ENCODE measurements around the gene PRKAR2A. TPM values are rescaled to one million over a fixed set of nuclear protein-coding genes. Genes with fewer than 3 reads are reported as not detected.

Gene PRKAR2A
- total RNA-seq: 66.5 to 75.5 TPM (median 73.3 TPM) in 3 replicates
- long read RNA-seq, full-length matches to known transcripts: 12 of 31 reads
- long read RNA-seq, partial matches to known transcripts: 0 of 31 reads
- long read RNA-seq, other reads (novel, unspliced or antisense): 19 of 31 reads

DNA sequence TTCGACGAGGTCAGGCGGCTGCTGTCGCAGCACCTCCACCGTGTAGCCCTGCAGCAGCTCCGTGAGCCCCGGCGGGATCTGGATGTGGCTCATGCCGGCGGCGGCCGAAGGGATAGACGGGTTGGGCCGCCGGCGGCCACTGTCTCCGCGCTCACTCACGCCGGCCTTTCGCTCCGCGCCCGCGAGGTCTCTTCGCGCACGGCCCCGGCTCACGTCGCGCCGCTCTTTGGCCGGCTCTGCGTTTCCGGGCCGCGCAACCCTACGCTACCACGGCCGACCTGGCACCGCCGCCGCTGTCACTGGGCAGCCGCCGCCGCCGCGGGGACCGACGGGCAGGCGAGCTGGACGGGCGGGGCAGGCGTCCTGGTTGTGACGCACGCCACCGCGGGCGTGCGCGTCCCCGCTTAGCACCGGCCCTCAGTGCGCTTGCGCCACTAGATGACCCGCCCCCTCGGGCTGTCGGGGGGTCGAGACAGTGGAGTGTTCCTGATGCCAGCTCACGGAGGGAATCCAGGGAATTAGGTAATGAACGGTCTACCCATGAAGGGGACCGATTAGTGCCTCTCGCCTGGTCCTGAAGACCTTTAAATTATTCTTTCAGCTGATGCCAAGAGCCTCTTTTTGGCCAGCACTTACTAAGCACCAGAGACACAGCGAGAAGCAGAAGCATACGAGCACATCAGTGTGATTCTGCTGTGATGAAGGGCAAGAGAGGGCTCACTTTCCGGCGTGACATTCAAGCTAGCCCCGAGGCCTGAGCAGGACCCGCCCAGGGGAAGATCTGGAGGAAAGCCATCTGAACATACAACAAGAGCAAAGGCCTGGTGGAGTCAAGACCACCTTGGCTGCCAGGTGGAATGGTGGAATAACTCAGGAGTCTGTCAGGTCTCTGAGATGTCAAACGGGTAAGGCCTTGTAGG lies at the start of gene PRKAR2A:
TSS of gene PRKAR2A (minus strand) at position 371 of the 920 bp plus-strand sequence. CDS start at position 93, 278 bp downstream.
- Mint-ChIP-seq H3K36me3 (ENCODE audit: low read depth) (peaks cover 2% of the 10 kb centered on the region), H3K4me3 (ENCODE audit: unreplicated experiment) (peak within 1 kb of the TSS; percentile 85), H3K27me3 (ENCODE audit: low read depth) (no peaks in the 10 kb centered on the region), H3K9me3 (ENCODE audit: low read depth) (no peaks in the 10 kb centered on the region), H3K27ac (ENCODE audit: unreplicated experiment) (peak within 1 kb of the TSS; percentile 89), H3K4me1 (ENCODE audit: low read depth) (peaks cover 29% of the 10 kb centered on the region)
- DNase-seq (ENCODE audit: low spot score): peak; percentile 93
- TF ChIP-seq, protein P1, sequence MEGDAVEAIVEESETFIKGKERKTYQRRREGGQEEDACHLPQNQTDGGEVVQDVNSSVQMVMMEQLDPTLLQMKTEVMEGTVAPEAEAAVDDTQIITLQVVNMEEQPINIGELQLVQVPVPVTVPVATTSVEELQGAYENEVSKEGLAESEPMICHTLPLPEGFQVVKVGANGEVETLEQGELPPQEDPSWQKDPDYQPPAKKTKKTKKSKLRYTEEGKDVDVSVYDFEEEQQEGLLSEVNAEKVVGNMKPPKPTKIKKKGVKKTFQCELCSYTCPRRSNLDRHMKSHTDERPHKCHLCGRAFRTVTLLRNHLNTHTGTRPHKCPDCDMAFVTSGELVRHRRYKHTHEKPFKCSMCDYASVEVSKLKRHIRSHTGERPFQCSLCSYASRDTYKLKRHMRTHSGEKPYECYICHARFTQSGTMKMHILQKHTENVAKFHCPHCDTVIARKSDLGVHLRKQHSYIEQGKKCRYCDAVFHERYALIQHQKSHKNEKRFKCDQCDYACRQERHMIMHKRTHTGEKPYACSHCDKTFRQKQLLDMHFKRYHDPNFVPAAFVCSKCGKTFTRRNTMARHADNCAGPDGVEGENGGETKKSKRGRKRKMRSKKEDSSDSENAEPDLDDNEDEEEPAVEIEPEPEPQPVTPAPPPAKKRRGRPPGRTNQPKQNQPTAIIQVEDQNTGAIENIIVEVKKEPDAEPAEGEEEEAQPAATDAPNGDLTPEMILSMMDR (IDR thresholded peaks at IDR 0.05): no peak

GRCh38 chr3:48896936-48897335 lies 49.3 kb upstream of the PRKAR2A start:
- H3K36me3 Mint-ChIP-seq (ENCODE audit: low read depth): peaks cover 3% of the 10 kb centered on the region

GRCh38 chr3:48894516-48894915 lies 46.8 kb upstream of the PRKAR2A start:
- Mint-ChIP-seq H3K27me3 (ENCODE audit: low read depth) (no peaks in the 10 kb centered on the region), H3K27ac (ENCODE audit: unreplicated experiment) (no peak overlapping the region), H3K4me1 (ENCODE audit: low read depth) (peaks cover 23% of the 10 kb centered on the region), H3K36me3 (ENCODE audit: low read depth) (peaks cover 8% of the 10 kb centered on the region), H3K9me3 (ENCODE audit: low read depth) (no peaks in the 10 kb centered on the region), H3K4me3 (ENCODE audit: unreplicated experiment) (no peak overlapping the region)
- DNase-seq (ENCODE audit: low spot score): no peak
- TF ChIP-seq, protein P1 (IDR thresholded peaks at IDR 0.05): no peak

More at GRCh38 chr3:48896936-48897335, 49.3 kb upstream of the PRKAR2A start:
- H3K9me3 Mint-ChIP-seq (ENCODE audit: low read depth): no peaks in the 10 kb centered on the region
- TF ChIP-seq, protein P1 (IDR thresholded peaks at IDR 0.05): no peak
- no peaks in the 10 kb centered on the region for H3K27me3 Mint-ChIP-seq (ENCODE audit: low read depth)
- H3K4me1 Mint-ChIP-seq (ENCODE audit: low read depth): peaks cover 23% of the 10 kb centered on the region
- H3K4me3 Mint-ChIP-seq (ENCODE audit: unreplicated experiment): peak overlapping the region; percentile 1
- H3K27ac Mint-ChIP-seq (ENCODE audit: unreplicated experiment): peak overlapping the region; percentile 79
- DNase-seq (ENCODE audit: low spot score): no peak

DNA sequence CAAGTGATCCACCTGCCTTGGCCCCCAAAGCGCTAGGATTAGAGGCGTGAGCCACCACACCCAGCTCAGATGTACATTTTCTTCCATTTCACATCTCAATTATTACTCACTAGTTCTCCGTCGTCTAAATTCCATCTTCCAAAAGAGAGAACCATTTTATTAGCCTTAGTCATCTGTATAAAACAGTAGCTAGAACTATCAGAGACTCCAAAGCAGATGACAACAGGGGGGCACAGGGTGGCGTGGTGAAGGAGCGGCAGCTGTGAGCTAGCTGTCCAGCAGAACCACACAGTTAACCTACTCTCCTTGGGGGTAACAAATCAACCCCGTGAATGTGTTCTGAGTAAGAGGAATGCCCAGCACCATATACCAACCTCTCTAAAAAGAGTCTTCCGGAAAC lies 43.9 kb upstream of the PRKAR2A start:
- Mint-ChIP-seq H3K36me3 (ENCODE audit: low read depth) (peaks cover 7% of the 10 kb centered on the region), H3K27ac (ENCODE audit: unreplicated experiment) (no peak overlapping the region), H3K4me3 (ENCODE audit: unreplicated experiment) (no peak overlapping the region), H3K9me3 (ENCODE audit: low read depth) (no peaks in the 10 kb centered on the region), H3K4me1 (ENCODE audit: low read depth) (peaks cover under 1% of the 10 kb centered on the region), H3K27me3 (ENCODE audit: low read depth) (no peaks in the 10 kb centered on the region)
- DNase-seq (ENCODE audit: low spot score): no peak
- TF ChIP-seq, protein P1 (IDR thresholded peaks at IDR 0.05): no peak

DNA sequence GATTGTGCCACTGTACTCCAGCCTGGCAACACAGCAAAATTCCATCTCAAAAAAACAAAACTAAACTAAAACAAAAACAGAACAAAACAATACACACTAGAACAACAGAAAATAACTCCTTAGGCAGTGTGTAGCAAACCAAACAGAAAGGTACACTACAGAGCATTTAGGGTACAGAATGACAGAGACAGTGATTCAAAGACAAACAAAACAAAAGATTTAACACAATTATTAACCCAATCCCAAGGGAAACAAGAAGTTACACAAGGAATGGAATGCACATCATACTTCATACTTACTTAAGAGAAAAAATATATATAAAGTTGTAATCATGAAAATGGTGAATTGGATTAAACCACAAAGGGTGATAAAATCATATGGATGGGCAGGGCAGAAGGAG lies 38.1 kb upstream of the PRKAR2A start:
- Mint-ChIP-seq H3K9me3 (ENCODE audit: low read depth) (no peaks in the 10 kb centered on the region), H3K27ac (ENCODE audit: unreplicated experiment) (no peak overlapping the region), H3K4me3 (ENCODE audit: unreplicated experiment) (no peak overlapping the region), H3K27me3 (ENCODE audit: low read depth) (no peaks in the 10 kb centered on the region), H3K36me3 (ENCODE audit: low read depth) (peaks cover 6% of the 10 kb centered on the region), H3K4me1 (ENCODE audit: low read depth) (peaks cover 12% of the 10 kb centered on the region)
- TF ChIP-seq, protein P1 (IDR thresholded peaks at IDR 0.05): no peak
- no peak for DNase-seq (ENCODE audit: low spot score)

All from chondrocyte (in vitro differentiated cells).